ENCODE data around the gene MPP7. TPM values are rescaled to one million over a fixed set of nuclear protein-coding genes. Genes with fewer than 3 reads are reported as not detected.
A peak's percentile ranks its signal among the peaks of the same experiment; 100 is the strongest.
"Not testable (repeated sequence)": the region's sequence is repeated elsewhere in the genome, so short reads cannot be mapped to it uniquely, and the experiment has no call there.

Gene MPP7
- 39.0 TPM for total RNA-seq (ENCODE audit: insufficient read depth, low replicate concordance)

- DNase-seq (ENCODE audit: low spot score): peak; percentile 99
Measured at GRCh38 chr10:28302638-28303488, at the start of gene MPP7. Gene MPP7, minus strand, starts transcription at chr10:28303064. Its CDS starts 64,460 bp downstream, at chr10:28238604.

- DNase-seq (ENCODE audit: low spot score): no peak
Measured at GRCh38 chr10:28349892-28350291, 47.0 kb upstream of the MPP7 start.

DNA sequence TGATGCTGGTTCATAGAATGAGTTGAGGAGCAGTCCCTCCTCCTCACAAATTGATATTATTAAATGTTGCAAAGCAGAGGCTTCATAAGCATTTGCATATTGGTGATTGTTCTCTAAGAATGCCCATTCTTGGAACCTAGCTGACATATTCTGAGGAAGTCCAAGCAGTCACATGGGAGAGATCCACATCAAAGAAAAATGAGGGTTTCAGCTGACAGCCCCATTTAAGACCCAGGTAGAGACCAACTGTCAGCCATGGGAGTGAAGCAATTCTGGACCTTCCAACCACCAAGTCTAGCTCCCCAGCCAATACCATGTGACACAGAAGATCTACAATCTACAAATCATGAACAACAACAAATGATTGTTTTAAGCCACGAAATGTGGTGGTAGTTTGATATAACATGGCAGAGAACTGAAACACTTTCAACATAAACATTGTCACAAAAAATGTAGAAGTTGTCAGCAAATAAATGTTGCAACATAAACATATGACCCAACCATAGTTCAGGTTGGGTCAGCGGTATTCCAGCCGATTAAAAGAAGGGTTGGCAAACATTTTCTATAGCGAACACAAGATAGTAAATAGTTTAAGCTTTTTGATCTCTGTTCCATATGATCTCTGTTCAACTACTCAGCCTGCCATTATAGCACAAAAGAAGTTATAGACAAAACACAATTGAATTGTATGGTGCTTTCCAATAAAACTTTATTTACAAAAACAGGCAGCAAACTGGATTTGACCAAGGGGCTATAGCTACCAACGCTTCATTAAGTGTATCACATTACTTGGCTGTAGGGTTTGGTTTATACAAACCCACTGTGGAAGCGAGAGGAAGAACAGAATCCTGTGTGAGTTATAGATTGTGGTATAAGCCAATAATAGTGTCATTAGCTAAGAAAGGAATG lies 41.4 kb upstream of the MPP7 start:
- DNase-seq (ENCODE audit: low spot score): no peak

GRCh38 chr10:28343252-28343651 lies 40.4 kb upstream of the MPP7 start:
- no peak for DNase-seq (ENCODE audit: low spot score)

GRCh38 chr10:28341679-28342078 lies 38.8 kb upstream of the MPP7 start:
- DNase-seq (ENCODE audit: low spot score): not testable (repeated sequence)

GRCh38 chr10:28332726-28333125 lies 29.9 kb upstream of the MPP7 start:
- DNase-seq (ENCODE audit: low spot score): no peak

DNA sequence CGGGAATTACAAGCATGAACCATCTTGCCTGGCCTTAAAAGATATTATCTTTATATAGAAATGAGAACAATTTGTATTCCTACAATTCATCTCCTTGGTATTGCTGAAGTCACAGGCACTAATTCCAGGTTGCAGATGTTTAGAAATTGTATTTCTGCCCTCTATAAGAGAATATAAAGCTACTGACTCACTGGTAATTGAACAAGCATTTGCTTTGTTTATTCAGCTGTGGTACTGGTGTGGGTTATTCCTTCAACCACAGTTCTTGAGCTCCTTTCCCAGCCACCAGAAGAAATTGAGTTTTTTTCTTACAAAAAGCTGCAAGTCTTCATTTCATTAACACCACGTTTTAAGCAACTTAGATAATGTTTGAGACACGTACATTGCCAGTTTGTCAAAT lies 29.0 kb upstream of the MPP7 start:
- DNase-seq (ENCODE audit: low spot score): no peak

GRCh38 chr10:28331066-28331465 lies 28.2 kb upstream of the MPP7 start:
- no peak for DNase-seq (ENCODE audit: low spot score)

- DNase-seq (ENCODE audit: low spot score): no peak
Measured at GRCh38 chr10:28328346-28328745, 25.5 kb upstream of the MPP7 start.

DNA sequence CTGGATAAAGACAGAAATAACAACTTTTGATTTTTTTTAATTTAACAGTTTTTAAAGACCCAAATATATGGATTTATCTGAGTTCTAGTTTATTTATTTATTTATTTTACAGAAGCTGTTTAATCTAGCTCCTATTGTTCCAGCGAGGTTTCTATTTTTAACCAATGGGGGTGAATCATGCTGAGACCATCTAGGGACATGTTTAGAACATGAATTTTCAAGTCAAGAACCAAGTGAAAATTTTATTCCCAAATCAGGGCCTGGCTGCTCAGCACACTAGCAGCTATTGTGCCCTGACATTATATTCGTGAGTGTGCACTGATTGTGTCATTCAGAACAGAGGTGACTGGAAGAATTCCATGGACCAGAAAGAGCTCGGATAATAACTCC lies 24.6 kb upstream of the MPP7 start:
- no peak for DNase-seq (ENCODE audit: low spot score)

DNA sequence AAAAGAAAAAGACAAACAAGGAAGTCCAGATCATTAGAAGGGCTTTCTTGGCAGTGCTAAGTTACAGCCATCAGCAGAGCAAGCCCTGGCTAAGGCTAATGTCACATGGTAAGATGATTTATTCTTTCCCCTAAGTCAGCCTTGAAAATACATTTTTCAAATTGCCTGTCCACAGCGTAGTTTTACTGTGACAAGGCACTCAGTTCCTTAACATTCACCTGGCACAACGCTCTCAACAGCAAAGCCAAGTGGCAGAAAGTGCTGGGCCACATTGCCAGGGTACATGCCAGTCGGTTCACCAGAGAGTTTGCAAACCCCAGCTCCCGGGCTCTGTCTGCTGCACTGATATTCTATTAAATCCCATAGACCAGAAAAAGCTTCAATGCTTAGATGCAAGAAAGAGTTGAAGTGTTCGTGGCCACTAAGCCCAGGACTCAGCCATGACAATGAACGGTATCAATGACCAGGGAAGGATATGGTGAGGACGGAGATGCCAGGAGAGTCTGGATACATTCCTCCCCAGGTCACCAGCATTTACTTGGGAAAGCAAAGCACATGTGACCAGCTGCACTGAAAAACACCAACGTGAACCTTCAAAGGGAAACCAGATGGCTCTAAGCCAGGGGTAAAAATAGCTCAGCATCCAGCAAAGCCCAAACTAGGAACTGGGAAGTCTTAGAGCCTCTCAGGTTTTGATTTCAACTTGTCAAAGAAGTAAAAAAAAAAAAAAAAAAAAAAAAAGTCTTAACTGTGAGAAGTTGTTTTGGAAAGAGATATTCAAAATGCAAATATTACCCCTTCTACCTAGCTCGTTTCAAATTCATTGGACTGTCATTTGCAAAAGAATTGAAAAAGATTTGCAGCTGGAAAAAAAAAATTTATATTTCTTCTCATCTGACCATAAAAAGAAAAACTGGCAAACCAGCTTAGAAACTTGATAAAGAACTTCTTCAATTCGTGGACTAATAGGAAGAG lies 23.9 kb upstream of the MPP7 start:
- peak; percentile 82 for DNase-seq (ENCODE audit: low spot score)

GRCh38 chr10:28320799-28321198 lies 17.9 kb upstream of the MPP7 start:
- no peak for DNase-seq (ENCODE audit: low spot score)

GRCh38 chr10:28320090-28320489 lies 17.2 kb upstream of the MPP7 start:
- no peak for DNase-seq (ENCODE audit: low spot score)

DNA sequence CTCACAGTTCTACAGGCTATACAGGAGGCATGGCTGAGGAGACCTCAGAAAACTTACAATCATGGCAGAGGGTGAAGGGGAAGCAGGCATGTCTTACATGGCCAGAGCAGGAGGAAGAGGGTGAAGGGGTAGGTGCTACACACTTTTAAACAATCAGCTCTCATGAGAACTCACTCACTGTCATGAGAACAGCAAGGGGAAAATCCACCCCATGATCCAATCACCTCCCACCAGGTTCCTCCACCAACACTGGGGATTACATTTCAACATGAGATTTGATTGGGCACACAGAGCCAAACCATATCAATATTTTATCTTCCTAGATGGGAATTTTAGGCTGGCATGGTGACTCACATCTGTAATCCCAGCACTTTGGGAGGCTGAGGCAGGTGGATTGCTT lies 16.2 kb upstream of the MPP7 start:
- not testable (repeated sequence) for DNase-seq (ENCODE audit: low spot score)

DNA sequence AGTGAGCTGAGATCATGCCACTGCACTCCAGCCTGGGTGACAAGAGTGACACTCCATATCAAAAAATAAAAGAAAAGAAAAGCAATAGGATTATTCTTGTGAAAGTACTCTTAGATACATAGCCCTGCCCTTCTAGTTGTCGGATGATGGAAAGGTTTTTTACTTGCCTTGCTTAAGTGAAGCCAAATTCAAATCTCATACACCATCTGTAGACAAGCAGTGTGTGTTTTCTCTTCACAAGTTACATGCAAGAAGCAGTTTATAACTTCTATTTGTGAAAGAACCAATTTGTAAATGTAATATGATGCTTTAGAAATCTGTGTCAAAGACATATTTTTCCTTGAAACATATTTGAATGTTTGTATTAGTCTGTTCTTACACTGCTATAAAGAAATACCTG lies 15.8 kb upstream of the MPP7 start:
- no peak for DNase-seq (ENCODE audit: low spot score)

DNA sequence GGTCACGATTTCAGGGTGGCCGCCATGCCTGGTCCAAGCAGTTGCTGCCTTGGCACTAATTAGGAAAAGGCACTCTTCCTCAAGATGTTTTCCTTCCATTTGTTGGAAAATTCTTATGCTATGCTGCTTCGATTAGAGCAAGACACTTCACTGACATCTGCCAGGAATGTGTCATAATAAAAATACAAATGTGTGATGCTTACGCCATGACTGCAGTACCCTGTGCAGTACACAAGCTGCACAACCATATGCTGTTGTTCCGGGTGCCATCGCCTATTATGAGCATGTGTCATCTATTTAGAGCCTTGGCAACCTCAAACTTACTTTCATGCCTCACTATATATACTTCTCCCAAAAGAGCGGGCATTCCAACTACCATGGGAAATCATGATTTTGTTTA lies 14.9 kb upstream of the MPP7 start:
- no peak for DNase-seq (ENCODE audit: low spot score)

DNA sequence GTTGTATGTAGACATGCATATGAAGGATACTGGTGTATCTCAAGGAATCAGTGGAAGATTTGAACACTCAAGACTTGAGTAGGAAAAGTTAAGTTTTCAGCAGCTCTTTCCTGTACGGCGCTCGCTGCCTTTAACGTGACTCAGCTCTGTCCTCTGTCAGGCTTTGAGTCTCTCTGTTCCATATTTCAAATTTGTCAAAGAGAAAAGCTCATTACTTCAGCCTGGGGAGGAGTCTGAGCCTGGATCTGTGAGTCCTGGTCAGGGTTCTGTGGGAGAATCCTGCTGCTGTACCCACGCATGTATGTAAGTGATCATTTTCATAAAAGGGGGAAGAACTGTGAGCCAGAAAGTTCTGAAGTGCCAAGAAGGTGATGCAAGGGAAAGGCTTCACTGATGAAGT lies 13.8 kb upstream of the MPP7 start:
- DNase-seq (ENCODE audit: low spot score): no peak

GRCh38 chr10:28315140-28315539 lies 12.3 kb upstream of the MPP7 start:
- no peak for DNase-seq (ENCODE audit: low spot score)

DNA sequence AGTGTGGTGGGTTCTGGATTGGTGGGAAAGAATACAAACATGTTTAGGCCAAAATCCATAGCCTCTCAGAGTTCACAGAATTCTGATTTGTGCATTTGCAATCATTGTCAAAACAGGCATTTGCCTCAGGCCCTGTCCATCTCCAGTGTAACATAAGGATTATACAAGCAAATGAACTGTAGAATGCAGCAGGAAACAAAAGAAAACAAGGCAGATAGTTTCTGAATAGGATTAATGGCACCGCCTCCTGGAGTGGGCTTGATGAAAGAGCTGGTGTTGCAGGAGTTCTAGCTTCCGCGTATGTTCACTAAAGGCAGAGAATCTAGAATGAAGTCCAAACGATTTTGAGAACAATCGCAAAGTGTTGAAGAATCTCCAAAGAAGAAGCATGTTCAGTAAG lies 11.3 kb upstream of the MPP7 start:
- DNase-seq (ENCODE audit: low spot score): no peak

DNA sequence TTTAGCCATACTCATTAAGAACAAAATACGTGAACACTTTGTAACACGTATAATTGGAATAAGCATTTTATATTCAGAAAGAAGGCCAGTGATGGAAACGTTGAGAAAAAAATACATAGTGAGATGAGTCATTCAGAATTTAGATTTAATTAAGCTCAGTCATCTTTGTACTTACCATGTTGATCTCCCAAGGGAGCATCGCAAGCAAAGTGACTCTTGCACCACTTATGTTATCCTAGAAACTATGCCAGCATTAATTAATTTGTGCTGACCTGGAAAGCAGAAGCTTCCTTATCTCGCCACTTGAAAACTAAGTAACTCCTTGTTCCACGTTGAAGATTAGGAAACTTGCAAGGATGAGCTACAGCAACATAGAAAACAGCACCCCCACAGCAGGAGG lies 9.7 kb upstream of the MPP7 start:
- DNase-seq (ENCODE audit: low spot score): no peak

- DNase-seq (ENCODE audit: low spot score): no peak
Measured at GRCh38 chr10:28311104-28311503, 8.2 kb upstream of the MPP7 start.
